Parathyroid adenoma (tissue), 2 donors: ENCODE data around the gene DNAH10.

Experiments
- H2AFZ ChIP-seq: fragments of 300-600 bp; sonication (generic); one replicate; pipeline ENCODE4 v1.7.0; 2017; ENCODE audit warnings: antibody characterized with exemption, mild to moderate bottlenecking
- H3K27ac ChIP-seq: fragments of 300-600 bp; sonication (generic); one replicate; pipeline ENCODE4 v1.7.0; 2017
- H3K27me3 ChIP-seq: fragments of 300-600 bp; sonication (generic); one replicate; pipeline ENCODE4 v1.7.0; 2017; ENCODE audit warnings: low read length; ENCODE audit not compliant: control insufficient read depth, insufficient read depth
- H3K36me3 ChIP-seq: fragments of 300-600 bp; sonication (generic); one replicate; pipeline ENCODE4 v1.7.0; 2017; ENCODE audit warnings: low read length; ENCODE audit not compliant: control insufficient read depth, insufficient read depth
- H3K4me1 ChIP-seq: fragments of 300-600 bp; sonication (generic); one replicate; pipeline ENCODE4 v1.7.0; 2017; ENCODE audit warnings: control low read depth
- H3K4me2 ChIP-seq: fragments of 300-600 bp; sonication (generic); one replicate; pipeline ENCODE4 v1.7.0; 2017; ENCODE audit warnings: low read length
- H3K4me3 ChIP-seq: fragments of 300-600 bp; sonication (generic); one replicate; pipeline ENCODE4 v1.7.0; 2017; ENCODE audit warnings: low read depth, low read length
- H3K79me2 ChIP-seq: fragments of 300-600 bp; sonication (generic); one replicate; pipeline ENCODE4 v1.7.0; 2017; ENCODE audit warnings: control low read depth
- H3K9ac ChIP-seq: fragments of 300-600 bp; sonication (generic); one replicate; pipeline ENCODE4 v1.7.0; 2017; ENCODE audit warnings: mild to moderate bottlenecking
- H3K9me3 ChIP-seq: fragments of 300-600 bp; sonication (generic); one replicate; pipeline ENCODE4 v1.7.0; 2017; ENCODE audit warnings: low read length; ENCODE audit not compliant: control insufficient read depth
- TF ChIP-seq, protein P1 (sequence below): fragments of 300-600 bp; sonication (generic); IDR thresholded peaks from one replicate; pipeline ENCODE4 v1.7.0; 2017; ENCODE audit warnings: antibody characterized with exemption, mild to moderate bottlenecking
- donor health status: primary hyperparathyroidism.

DNAH10 gene

DNA sequence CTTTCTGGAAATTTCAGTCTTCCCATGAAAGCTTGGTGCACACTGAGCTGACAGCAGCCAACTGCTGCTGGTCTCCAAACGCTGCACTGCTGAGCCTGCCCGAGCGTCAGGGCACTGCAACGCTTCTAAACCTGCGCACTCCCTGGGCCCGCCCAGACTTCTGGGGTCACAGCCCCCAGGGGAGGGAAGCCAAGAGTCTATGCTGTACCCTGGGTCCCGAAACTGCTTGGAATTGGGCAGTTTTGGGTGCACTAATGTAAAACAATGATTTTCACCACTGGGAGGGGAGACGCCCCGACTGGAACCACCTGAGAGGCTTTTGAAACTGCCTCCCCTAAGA, 178.5 kb downstream of the DNAH10 start:
- TF ChIP-seq, protein P1, sequence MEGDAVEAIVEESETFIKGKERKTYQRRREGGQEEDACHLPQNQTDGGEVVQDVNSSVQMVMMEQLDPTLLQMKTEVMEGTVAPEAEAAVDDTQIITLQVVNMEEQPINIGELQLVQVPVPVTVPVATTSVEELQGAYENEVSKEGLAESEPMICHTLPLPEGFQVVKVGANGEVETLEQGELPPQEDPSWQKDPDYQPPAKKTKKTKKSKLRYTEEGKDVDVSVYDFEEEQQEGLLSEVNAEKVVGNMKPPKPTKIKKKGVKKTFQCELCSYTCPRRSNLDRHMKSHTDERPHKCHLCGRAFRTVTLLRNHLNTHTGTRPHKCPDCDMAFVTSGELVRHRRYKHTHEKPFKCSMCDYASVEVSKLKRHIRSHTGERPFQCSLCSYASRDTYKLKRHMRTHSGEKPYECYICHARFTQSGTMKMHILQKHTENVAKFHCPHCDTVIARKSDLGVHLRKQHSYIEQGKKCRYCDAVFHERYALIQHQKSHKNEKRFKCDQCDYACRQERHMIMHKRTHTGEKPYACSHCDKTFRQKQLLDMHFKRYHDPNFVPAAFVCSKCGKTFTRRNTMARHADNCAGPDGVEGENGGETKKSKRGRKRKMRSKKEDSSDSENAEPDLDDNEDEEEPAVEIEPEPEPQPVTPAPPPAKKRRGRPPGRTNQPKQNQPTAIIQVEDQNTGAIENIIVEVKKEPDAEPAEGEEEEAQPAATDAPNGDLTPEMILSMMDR: no peak
- no peaks in the 10 kb centered on the region for H3K36me3 ChIP-seq
- no peak overlapping the region for H2AFZ ChIP-seq

DNA sequence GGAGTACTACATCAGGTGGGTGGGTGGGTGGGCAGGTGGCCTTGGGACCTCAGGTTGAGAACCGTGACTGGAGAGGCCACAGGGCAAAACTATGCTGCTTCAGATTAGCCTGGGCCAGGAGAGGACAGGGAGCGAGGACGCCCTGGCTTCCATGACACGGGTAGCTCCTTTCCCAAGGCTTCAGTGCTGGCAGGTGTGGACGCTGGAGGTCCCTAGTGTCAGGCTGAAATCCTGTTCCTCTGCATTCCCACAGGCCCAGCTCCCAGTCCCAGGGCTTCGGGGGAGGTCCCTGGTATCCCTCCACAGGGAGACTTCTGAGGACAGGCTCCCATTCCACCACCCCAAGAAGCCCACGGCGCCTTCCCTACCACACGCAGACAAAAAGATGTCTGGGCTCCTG, 178.9 kb downstream of the DNAH10 start:
- Histone ChIP-seq H3K4me3 (no peak overlapping the region), H3K9ac (no peak overlapping the region), H3K36me3 (no peaks in the 10 kb centered on the region), H3K27ac (no peak overlapping the region), H2AFZ (no peak overlapping the region), H3K4me2 (no peak overlapping the region), H3K4me1 (no peaks in the 10 kb centered on the region), H3K79me2 (no peaks in the 10 kb centered on the region), H3K9me3 (no peaks in the 10 kb centered on the region), H3K27me3 (no peaks in the 10 kb centered on the region)
- TF ChIP-seq, protein P1: no peak

More for the DNA sequence above, 178.5 kb downstream of the DNAH10 start:
- Histone ChIP-seq H3K4me2 (no peak overlapping the region), H3K4me3 (no peak overlapping the region), H3K27me3 (no peaks in the 10 kb centered on the region), H3K4me1 (no peaks in the 10 kb centered on the region), H3K9ac (no peak overlapping the region), H3K9me3 (no peaks in the 10 kb centered on the region), H3K27ac (no peak overlapping the region), H3K79me2 (no peaks in the 10 kb centered on the region)

DNA sequence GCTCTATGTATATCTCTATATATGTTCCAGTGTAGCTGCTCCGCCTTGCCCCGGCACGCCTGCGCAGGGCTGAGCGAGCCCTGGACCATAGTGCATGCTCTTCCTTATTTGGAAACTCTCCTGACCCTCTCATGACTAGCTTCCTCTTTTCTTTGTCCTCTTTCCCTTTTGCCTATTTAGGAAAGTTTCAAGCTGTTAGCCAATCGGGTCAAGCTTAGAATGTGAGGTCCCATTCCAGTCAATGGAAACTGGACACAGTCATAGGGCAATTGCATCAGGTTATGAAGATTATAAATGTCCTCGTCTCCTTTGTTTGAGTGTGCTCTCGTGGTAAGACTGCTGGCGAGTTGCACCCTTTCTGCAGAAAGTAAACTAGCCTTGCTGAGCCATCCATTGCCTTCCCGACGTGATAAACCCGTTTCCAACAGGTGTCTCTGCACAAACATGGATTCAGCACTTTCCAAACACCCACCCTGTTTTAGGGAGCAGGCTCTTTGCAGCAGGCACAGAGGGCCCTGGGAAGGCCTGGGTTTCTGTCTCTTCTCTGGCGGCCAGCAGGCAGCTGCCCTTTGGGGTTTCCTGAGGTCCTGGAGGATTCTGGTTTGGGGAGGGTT, 179.6 kb downstream of the DNAH10 start:
- H3K36me3 ChIP-seq: no peaks in the 10 kb centered on the region
- no peaks in the 10 kb centered on the region for H3K4me1 ChIP-seq
- no peak overlapping the region for H3K27ac ChIP-seq
- H3K9me3 ChIP-seq: no peaks in the 10 kb centered on the region
- no peaks in the 10 kb centered on the region for H3K27me3 ChIP-seq
- no peak overlapping the region for H3K4me2 ChIP-seq
- no peak overlapping the region for H3K9ac ChIP-seq
- H3K4me3 ChIP-seq: no peak overlapping the region
- TF ChIP-seq, protein P1: no peak
- no peaks in the 10 kb centered on the region for H3K79me2 ChIP-seq
- no peak overlapping the region for H2AFZ ChIP-seq

DNA sequence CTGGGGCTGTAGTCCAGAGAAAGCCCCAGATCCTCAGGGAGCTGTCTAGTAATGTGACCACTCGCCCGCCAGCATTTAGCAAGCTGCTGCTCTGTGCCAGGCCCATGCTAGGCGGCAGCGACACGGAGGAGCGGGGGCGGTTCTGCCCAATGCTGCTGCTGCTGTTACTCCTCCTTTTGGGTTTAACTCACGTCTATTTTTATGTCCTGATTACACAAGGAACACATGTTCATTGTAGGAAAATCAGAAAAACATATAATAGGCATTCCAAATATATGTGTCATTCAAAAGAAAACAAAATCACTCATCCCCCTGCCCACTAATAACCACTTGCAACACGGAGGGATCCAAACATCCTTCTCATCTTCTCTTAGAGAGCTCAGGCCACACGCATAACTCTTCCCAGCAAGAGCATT, 180.1 kb downstream of the DNAH10 start:
- Histone ChIP-seq H3K27me3 (no peaks in the 10 kb centered on the region), H3K36me3 (no peaks in the 10 kb centered on the region), H3K9ac (no peak overlapping the region), H3K79me2 (peaks cover 2% of the 10 kb centered on the region), H3K4me3 (no peak overlapping the region), H3K27ac (no peak overlapping the region), H3K4me2 (no peak overlapping the region), H3K4me1 (no peaks in the 10 kb centered on the region), H2AFZ (no peak overlapping the region), H3K9me3 (no peaks in the 10 kb centered on the region)
- TF ChIP-seq, protein P1: no peak

DNA sequence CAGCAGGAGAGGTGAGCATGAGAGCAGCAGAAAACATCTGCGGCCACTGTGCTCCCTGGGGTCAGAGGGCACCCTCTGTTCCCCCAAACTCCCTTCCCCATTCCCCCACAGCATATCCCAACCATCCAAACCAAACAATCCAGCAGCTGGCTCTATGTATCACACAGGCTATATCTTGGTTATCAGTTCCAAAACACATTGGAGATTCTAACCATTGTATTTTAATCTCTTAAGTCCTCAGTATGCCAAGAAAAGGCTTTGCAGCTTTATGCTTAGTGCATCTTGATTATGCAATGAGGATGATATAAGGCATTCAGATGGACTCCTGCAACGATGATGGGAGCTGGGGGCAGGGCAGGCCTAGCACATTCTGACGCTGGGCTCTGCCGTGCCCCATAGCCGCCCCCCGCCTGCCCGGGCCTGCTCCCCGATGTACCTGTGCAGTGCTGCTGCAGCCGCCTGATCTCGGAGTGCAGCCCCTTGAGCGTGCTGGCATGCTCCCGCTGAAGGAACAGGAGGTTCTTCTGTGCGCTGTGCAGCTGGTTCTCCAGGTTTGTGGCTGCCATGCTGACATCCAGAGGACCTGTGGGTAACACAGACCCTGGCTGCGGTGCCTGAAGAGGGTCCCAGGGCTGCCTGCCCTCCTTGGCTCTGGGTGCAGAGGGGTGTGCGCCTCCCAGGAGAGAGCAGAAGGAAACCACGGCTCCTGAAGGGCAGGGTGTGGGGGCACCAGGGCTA, 181.0 kb downstream of the DNAH10 start:
- Histone ChIP-seq H3K36me3 (no peaks in the 10 kb centered on the region), H3K4me1 (no peaks in the 10 kb centered on the region), H3K9me3 (no peaks in the 10 kb centered on the region), H3K79me2 (peaks cover 8% of the 10 kb centered on the region), H3K4me2 (no peak overlapping the region), H3K27me3 (no peaks in the 10 kb centered on the region), H3K4me3 (no peak overlapping the region), H3K27ac (no peak overlapping the region), H3K9ac (no peak overlapping the region), H2AFZ (no peak overlapping the region)
- TF ChIP-seq, protein P1: no peak
